ENCODE measurements around the gene VAX1.

Gene VAX1

GRCh38 chr10:117148284-117148683 lies 10.2 kb upstream of the VAX1 start:
- H3K4me3 ChIP-seq (ENCODE audit: insufficient read depth, low read length, poor library complexity, severe bottlenecking) = no peak overlapping the region
- no peaks in the 10 kb centered on the region for H4K20me1 ChIP-seq (ENCODE audit: low read depth, low read length)
- H3K9me3 ChIP-seq (ENCODE audit: insufficient read depth, low read length) = no peaks in the 10 kb centered on the region
- no peak overlapping the region for H2AFZ ChIP-seq (ENCODE audit: low read depth, low read length, severe bottlenecking)
- no peaks in the 10 kb centered on the region for H3K79me2 ChIP-seq (ENCODE audit: insufficient read depth, low read length)
- H3K9me2 ChIP-seq (replicated peaks; ENCODE audit: insufficient read depth, low read length) = no peaks in the 10 kb centered on the region
- H3K36me3 ChIP-seq (ENCODE audit: low read length) = no peaks in the 10 kb centered on the region
- no peaks in the 10 kb centered on the region for H3F3A ChIP-seq (ENCODE audit: insufficient read depth)
- no peak overlapping the region for H3K4me2 ChIP-seq (ENCODE audit: low read depth, low read length, poor library complexity, severe bottlenecking)
- no peak for TF ChIP-seq EZH2phosphoT487 (conservative IDR thresholded peaks at IDR 0.05; ENCODE audit: low read length)
- no peak for TF ChIP-seq CTCF (IDR thresholded peaks at IDR 0.05; ENCODE audit: insufficient read depth, low read length, poor library complexity, severe bottlenecking)
- H3K27me3 ChIP-seq (ENCODE audit: low read length) = no peaks in the 10 kb centered on the region
- H3K9ac ChIP-seq (ENCODE audit: low read length) = no peak overlapping the region
- no peak overlapping the region for H3K27ac ChIP-seq (ENCODE audit: low read depth, low read length)

- no peak overlapping the region for H3K27ac ChIP-seq (ENCODE audit: low read depth, low read length)
- no peaks in the 10 kb centered on the region for H3K27me3 ChIP-seq (ENCODE audit: low read length)
These were observed 6.9 kb upstream of the VAX1 start for GRCh38 chr10:117145019-117145418.

GRCh38 chr10:117143103-117143823 lies 5.2 kb upstream of the VAX1 start:
- Histone ChIP-seq H3K4me3 (ENCODE audit: insufficient read depth, low read length, poor library complexity, severe bottlenecking) (no peak overlapping the region), H3K9me2 (replicated peaks; ENCODE audit: insufficient read depth, low read length) (no peaks in the 10 kb centered on the region), H2AFZ (ENCODE audit: low read depth, low read length, severe bottlenecking) (no peak overlapping the region), H3K27ac (ENCODE audit: low read depth, low read length) (no peak overlapping the region), H3K79me2 (ENCODE audit: insufficient read depth, low read length) (no peaks in the 10 kb centered on the region), H3F3A (ENCODE audit: insufficient read depth) (no peaks in the 10 kb centered on the region), H3K4me2 (ENCODE audit: low read depth, low read length, poor library complexity, severe bottlenecking) (no peak overlapping the region), H3K27me3 (ENCODE audit: low read length) (no peaks in the 10 kb centered on the region), H3K36me3 (ENCODE audit: low read length) (no peaks in the 10 kb centered on the region), H3K9ac (ENCODE audit: low read length) (no peak overlapping the region), H4K20me1 (ENCODE audit: low read depth, low read length) (no peaks in the 10 kb centered on the region), H3K9me3 (ENCODE audit: insufficient read depth, low read length) (no peaks in the 10 kb centered on the region)
- TF ChIP-seq CTCF (IDR thresholded peaks at IDR 0.05; ENCODE audit: insufficient read depth, low read length, poor library complexity, severe bottlenecking) (no peak), EZH2phosphoT487 (conservative IDR thresholded peaks at IDR 0.05; ENCODE audit: low read length) (no peak)

More at GRCh38 chr10:117145019-117145418, 6.9 kb upstream of the VAX1 start:
- H3K4me2 ChIP-seq (ENCODE audit: low read depth, low read length, poor library complexity, severe bottlenecking) = no peak overlapping the region
- TF ChIP-seq CTCF (IDR thresholded peaks at IDR 0.05; ENCODE audit: insufficient read depth, low read length, poor library complexity, severe bottlenecking) (no peak), EZH2phosphoT487 (conservative IDR thresholded peaks at IDR 0.05; ENCODE audit: low read length) (no peak)
- H3K9me3 ChIP-seq (ENCODE audit: insufficient read depth, low read length) = no peaks in the 10 kb centered on the region
- no peaks in the 10 kb centered on the region for H3K9me2 ChIP-seq (replicated peaks; ENCODE audit: insufficient read depth, low read length)
- no peak overlapping the region for H3K4me3 ChIP-seq (ENCODE audit: insufficient read depth, low read length, poor library complexity, severe bottlenecking)
- H4K20me1 ChIP-seq (ENCODE audit: low read depth, low read length) = no peaks in the 10 kb centered on the region
- no peaks in the 10 kb centered on the region for H3F3A ChIP-seq (ENCODE audit: insufficient read depth)
- no peak overlapping the region for H3K9ac ChIP-seq (ENCODE audit: low read length)
- H3K36me3 ChIP-seq (ENCODE audit: low read length) = no peaks in the 10 kb centered on the region
- no peaks in the 10 kb centered on the region for H3K79me2 ChIP-seq (ENCODE audit: insufficient read depth, low read length)
- H2AFZ ChIP-seq (ENCODE audit: low read depth, low read length, severe bottlenecking) = no peak overlapping the region
